ENCODE results near the gene IDH1. TPM values are rescaled to one million over a fixed set of nuclear protein-coding genes. Genes with fewer than 3 reads are reported as not detected.

IDH1 gene
- total RNA-seq, 4 donors from 2014 or later = 53.9 to 90.2 (median 61.6) TPM

DNA sequence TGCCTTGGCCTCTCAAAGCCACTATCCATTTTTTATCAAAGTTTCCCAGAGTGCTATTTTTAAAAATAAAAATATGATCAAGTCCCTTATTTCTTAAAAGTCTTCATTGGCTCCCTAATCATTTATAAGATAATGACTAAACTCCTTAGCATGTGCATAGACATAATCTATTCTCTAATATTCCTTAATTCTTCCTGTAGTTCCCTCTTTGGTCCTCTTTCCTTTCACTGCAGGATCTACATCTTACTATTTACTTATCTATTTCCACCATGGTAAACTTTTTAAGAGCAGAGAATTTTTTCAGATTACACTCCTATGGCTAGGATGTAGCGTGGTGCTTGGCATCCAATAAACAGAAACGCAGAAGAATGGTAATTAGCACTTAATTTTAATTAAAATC lies 19.0 kb downstream of the IDH1 start:
- no peaks in the 10 kb centered on the region for H3K4me1 ChIP-seq

DNA sequence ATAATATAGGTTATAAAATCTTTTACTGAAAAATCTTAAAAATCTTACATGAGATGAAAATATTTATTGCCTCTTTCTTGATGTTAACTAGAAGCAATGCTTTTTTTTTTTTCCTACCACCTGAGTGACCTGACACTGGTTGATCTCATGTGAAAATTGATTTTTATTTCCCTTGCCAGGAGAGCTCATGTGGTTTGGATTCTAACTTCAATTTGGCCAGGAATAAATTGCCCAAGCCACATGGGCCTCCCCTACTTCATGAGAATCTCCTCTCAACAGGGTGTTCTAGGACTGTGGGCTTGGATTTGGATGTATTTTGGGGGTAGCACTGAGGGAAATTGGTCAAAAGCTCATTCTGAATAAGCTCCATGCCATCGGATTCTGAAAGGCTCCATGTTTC lies 20.1 kb downstream of the IDH1 start:
- H3K4me1 ChIP-seq = no peaks in the 10 kb centered on the region
- H3K4me3 ChIP-seq (replicated peaks in 1 of 3) = no peak overlapping the region
- intact Hi-C loops (cut with DNase I) = no loop called here
- H3K9me3 ChIP-seq = no peaks in the 10 kb centered on the region
- TF ChIP-seq, protein P1, sequence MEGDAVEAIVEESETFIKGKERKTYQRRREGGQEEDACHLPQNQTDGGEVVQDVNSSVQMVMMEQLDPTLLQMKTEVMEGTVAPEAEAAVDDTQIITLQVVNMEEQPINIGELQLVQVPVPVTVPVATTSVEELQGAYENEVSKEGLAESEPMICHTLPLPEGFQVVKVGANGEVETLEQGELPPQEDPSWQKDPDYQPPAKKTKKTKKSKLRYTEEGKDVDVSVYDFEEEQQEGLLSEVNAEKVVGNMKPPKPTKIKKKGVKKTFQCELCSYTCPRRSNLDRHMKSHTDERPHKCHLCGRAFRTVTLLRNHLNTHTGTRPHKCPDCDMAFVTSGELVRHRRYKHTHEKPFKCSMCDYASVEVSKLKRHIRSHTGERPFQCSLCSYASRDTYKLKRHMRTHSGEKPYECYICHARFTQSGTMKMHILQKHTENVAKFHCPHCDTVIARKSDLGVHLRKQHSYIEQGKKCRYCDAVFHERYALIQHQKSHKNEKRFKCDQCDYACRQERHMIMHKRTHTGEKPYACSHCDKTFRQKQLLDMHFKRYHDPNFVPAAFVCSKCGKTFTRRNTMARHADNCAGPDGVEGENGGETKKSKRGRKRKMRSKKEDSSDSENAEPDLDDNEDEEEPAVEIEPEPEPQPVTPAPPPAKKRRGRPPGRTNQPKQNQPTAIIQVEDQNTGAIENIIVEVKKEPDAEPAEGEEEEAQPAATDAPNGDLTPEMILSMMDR (IDR thresholded peaks at IDR 0.05) = no peak
- no peak for TF ChIP-seq POLR2A (IDR thresholded peaks at IDR 0.05)
- DNase-seq = no peak
- 65 to 82% methylated on average over 1 of the region's 1 CpG for WGBS, 2 donors
- peaks cover 14 to 21% of the 10 kb centered on the region in 2 donors for H3K36me3 ChIP-seq
- H3K27ac ChIP-seq = no peak overlapping the region
- H3K27me3 ChIP-seq = no peaks in the 10 kb centered on the region

More for the DNA sequence above, 19.0 kb downstream of the IDH1 start:
- no peak for DNase-seq
- Histone ChIP-seq H3K27ac (no peak overlapping the region), H3K4me3 (replicated peaks in 1 of 3) (no peak overlapping the region), H3K36me3 (peaks cover 14 to 28% of the 10 kb centered on the region in 2 donors), H3K27me3 (no peaks in the 10 kb centered on the region), H3K9me3 (no peaks in the 10 kb centered on the region)
- intact Hi-C loops (cut with DNase I) = no loop called here
- 71 to 95% methylated on average over 2 of the region's 2 CpGs for WGBS, 2 donors
- TF ChIP-seq POLR2A (IDR thresholded peaks at IDR 0.05) = no peak
- TF ChIP-seq, protein P1 (IDR thresholded peaks at IDR 0.05) = no peak

DNA sequence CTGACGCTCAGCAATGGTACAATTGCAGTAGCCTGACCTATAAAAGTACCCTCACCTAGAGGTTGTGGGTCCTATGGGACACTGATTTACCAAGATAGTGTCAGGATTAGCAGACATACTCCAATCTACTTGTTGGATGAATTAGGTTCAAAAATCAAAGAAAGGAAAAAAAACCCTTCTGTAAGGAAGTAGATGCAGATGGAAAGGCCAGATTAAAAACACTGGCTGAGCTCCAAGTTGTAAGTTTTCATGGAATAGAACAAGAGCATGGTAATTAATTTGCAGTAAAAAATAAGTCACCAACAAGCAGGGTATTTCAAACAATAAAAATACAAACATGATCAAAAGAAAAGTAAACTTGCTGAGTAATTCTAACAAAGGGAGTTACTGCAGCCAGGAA lies 26.4 kb downstream of the IDH1 start:
- WGBS, 2 donors = 67 to 83% methylated on average over 1 of the region's 1 CpG
- H3K9me3 ChIP-seq = no peaks in the 10 kb centered on the region
- H3K27ac ChIP-seq = no peak overlapping the region
- H3K27me3 ChIP-seq = no peaks in the 10 kb centered on the region
- H3K4me3 ChIP-seq (replicated peaks in 1 of 3) = no peak overlapping the region
- no peaks in the 10 kb centered on the region for H3K4me1 ChIP-seq
- DNase-seq = no peak
- intact Hi-C loops (cut with DNase I) = no loop called here
- TF ChIP-seq, protein P1 (IDR thresholded peaks at IDR 0.05) = no peak
- no peak for TF ChIP-seq POLR2A (IDR thresholded peaks at IDR 0.05)
- no peaks in the 10 kb centered on the region for H3K36me3 ChIP-seq

DNA sequence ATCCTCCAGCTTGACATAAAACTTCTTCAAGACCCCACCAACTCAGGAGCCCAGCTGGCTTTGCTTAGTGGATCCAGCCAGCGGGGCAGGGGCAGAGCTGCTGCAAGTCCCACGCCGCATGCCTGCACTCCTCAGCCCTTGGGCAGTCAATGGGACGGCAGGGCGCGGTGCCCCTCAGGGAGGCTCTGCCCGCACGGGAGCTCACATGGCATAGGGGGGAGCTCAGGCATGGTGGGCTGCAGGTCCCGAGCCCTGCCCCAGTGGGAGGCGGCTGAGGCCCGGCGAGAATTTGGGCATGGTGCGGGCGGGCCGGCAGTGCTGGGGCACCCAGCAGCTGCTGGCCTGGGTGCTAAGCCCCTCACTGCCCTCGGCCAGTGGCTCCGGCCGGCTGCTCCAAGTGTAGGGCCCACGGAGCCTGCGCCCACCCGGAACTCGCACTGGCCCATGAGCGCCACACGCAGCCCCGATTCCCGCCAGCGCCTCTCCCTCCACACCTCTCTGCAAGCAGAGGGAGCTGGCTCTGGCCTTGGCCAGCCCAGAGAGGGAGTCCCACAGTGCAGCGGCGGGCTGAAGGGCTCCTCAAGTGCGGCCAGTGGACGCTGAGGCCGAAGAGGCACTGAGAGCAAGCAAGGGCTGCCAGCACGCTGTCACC lies 27.2 kb downstream of the IDH1 start:
- WGBS, 2 donors = 95 to 98% methylated on average over 19 to 25 of the region's 33 CpGs
- DNase-seq = no peak
- TF ChIP-seq, protein P1 (IDR thresholded peaks at IDR 0.05) = no peak
- TF ChIP-seq POLR2A (IDR thresholded peaks at IDR 0.05) = no peak
- Histone ChIP-seq H3K9me3 (no peaks in the 10 kb centered on the region), H3K27ac (no peak overlapping the region), H3K4me3 (replicated peaks in 1 of 3) (no peak overlapping the region), H3K27me3 (no peaks in the 10 kb centered on the region), H3K36me3 (no peaks in the 10 kb centered on the region), H3K4me1 (no peaks in the 10 kb centered on the region)
- intact Hi-C loops (cut with DNase I) = no loop called here

DNA sequence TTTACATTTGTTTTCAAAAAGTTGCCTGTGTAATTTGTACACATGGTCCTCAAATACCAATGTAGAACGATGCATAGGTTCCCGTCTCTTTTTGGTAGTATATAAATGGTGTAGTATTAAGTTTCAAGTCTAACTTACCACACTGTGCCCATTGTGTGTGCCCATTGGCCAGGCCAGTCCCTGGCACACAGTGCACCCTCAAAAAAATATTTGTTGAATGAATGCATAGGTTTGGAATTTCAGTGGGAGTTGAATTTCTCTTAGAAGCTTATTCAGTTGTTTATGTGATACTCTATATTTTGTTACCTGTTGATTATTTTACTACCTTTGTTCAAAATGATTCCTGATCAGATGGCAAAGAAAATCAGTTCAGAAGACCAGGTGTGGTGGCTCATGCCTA lies 30.1 kb downstream of the IDH1 start:
- H3K9me3 ChIP-seq = no peaks in the 10 kb centered on the region
- H3K4me3 ChIP-seq (replicated peaks in 1 of 3) = no peak overlapping the region
- no peaks in the 10 kb centered on the region for H3K4me1 ChIP-seq
- no peak overlapping the region for H3K27ac ChIP-seq
- 95 to 100% methylated on average over 2 of the region's 2 CpGs for WGBS, 2 donors
- H3K36me3 ChIP-seq = no peaks in the 10 kb centered on the region
- DNase-seq = no peak
- no peak for TF ChIP-seq POLR2A (IDR thresholded peaks at IDR 0.05)
- TF ChIP-seq, protein P1 (IDR thresholded peaks at IDR 0.05) = no peak
- intact Hi-C loops (cut with DNase I) = no loop called here
- H3K27me3 ChIP-seq = no peaks in the 10 kb centered on the region

Data from thyroid gland (tissue), 4 donors.